Lower leg skin (tissue), 3 donors: ENCODE results near the gene PHLPP1.

ENCODE experiments used
- POLR2A ChIP-seq, 2 donors: fragments of 450-650 bp; IDR thresholded peaks; one replicate each; pipeline ENCODE4 v1.6.1; 2016 to 2017; ENCODE audit warnings: antibody characterized with exemption in 2 of 2, mild to moderate bottlenecking in 1 of 2, moderate library complexity in 1 of 2
- TF ChIP-seq, protein P1 (sequence below), 3 donors: fragments of 450-650 bp; IDR thresholded peaks; one replicate each; pipeline ENCODE4 v1.5.1; 2016; ENCODE audit warnings: antibody characterized with exemption in 3 of 3, mild to moderate bottlenecking in 3 of 3, moderate library complexity in 2 of 3

DNA sequence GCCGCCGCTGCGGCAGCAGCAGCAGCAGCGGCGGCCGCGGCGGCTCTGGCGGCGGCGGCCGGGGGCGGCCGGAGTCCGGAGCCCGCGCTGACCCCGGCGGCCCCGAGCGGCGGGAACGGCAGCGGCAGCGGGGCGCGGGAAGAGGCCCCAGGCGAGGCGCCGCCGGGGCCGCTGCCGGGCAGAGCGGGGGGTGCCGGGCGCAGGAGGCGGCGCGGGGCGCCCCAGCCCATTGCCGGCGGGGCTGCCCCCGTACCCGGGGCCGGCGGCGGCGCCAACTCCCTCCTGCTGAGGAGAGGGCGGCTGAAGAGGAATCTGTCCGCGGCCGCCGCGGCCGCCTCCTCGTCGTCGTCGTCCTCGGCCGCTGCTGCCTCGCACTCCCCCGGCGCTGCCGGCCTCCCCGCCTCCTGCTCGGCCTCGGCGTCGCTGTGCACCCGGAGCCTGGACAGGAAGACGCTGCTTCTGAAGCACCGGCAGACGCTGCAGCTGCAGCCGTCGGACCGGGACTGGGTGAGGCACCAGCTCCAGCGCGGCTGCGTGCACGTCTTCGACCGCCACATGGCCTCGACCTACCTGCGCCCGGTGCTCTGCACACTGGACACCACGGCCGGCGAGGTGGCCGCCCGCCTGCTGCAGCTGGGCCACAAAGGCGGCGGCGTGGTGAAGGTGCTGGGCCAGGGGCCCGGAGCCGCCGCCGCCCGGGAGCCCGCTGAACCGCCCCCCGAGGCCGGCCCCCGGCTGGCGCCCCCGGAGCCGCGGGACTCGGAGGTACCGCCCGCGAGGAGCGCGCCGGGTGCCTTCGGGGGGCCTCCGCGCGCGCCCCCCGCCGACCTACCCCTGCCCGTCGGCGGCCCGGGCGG lies 646 bp downstream of the PHLPP1 start:
- no peak for TF ChIP-seq POLR2A (IDR thresholded peaks at IDR 0.05)
- TF ChIP-seq, protein P1, sequence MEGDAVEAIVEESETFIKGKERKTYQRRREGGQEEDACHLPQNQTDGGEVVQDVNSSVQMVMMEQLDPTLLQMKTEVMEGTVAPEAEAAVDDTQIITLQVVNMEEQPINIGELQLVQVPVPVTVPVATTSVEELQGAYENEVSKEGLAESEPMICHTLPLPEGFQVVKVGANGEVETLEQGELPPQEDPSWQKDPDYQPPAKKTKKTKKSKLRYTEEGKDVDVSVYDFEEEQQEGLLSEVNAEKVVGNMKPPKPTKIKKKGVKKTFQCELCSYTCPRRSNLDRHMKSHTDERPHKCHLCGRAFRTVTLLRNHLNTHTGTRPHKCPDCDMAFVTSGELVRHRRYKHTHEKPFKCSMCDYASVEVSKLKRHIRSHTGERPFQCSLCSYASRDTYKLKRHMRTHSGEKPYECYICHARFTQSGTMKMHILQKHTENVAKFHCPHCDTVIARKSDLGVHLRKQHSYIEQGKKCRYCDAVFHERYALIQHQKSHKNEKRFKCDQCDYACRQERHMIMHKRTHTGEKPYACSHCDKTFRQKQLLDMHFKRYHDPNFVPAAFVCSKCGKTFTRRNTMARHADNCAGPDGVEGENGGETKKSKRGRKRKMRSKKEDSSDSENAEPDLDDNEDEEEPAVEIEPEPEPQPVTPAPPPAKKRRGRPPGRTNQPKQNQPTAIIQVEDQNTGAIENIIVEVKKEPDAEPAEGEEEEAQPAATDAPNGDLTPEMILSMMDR (IDR thresholded peaks at IDR 0.05) = no peak
